T47D (cell line): ENCODE results near the gene RACGAP1.
"Not testable (repeated sequence)": the region's sequence is repeated elsewhere in the genome, so short reads cannot be mapped to it uniquely, and the experiment has no call there.

Experiments
- DNase-seq, 2 experiments: peaks; one replicate each; pipeline versions ENCODE4 v3.0.0 to v3.0.0-alpha.2; 2011 to 2012; ENCODE audit warnings: low read depth in 1 of 2, low spot score in 1 of 2
- JUND ChIP-seq: IDR thresholded peaks from 2 replicates; pipeline ENCODE4 v1.6.1; 2012; ENCODE audit warnings: low read depth
- in situ Hi-C: cut with HindIII; loops from 2 replicates; pipeline ENCODE4 v1.10.0; 2016; ENCODE audit warnings: low sequenced_read_pairs, low pct_unique_long_range_greater_than_20kb

The RACGAP1 gene

DNA sequence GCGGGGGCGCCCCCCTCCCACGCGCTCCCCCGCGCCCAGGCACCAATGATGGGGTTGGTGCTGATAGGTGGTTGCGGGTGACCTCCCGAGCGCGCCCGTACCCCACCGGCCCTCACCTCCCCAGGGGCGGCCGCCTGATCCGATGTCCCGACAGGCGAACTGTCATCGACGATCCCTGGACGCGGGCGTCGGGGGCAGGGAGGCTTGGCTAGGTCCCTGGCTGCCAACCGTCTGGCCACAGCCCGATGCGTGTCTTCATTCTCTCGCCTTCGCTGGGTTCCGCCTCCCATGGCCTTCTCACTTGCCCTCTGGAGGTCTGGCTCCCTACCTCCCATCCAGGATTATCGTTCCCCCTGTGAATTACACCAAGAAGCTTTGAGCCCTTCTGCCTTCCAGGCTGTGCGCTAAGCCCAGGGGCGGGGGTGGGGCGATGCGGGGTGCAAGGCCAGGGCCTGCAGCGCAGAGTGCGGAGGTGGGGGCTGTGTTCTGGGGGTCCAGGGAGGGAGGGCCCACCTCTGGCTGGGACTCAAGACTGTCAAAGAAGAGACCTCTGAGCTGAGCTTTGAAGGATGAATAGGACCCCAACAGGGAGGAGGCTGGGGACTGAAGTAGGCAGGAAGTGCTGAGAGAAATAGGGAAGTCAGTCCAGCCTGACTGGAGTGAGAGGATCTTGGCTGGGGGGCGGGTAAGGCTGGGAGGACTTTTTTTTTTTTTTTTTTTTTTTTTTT, 7.7 kb upstream of the RACGAP1 start:
- DNase-seq = no peak
- no peak for TF ChIP-seq JUND
- in situ Hi-C loops = no loop called here

DNA sequence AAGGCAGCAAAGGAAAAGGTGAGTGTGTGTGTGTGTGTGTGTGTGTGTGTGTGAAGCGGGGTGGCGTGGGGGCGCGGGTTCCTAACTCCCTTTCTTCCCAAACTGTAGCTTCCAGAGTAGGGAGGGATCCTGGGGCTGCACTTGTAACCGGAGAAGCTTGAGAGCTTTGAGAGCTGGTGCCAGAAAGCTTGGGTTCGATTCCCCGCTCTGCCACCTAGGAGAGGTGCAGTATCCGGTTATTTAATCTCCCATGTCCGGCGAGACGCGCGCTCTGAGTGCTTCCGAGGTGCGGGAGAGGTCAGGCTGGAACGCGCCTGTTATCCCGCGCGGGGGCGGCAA, 7.2 kb upstream of the RACGAP1 start:
- no peak for TF ChIP-seq JUND
- no peak for DNase-seq
- in situ Hi-C loops = no loop called here

DNA sequence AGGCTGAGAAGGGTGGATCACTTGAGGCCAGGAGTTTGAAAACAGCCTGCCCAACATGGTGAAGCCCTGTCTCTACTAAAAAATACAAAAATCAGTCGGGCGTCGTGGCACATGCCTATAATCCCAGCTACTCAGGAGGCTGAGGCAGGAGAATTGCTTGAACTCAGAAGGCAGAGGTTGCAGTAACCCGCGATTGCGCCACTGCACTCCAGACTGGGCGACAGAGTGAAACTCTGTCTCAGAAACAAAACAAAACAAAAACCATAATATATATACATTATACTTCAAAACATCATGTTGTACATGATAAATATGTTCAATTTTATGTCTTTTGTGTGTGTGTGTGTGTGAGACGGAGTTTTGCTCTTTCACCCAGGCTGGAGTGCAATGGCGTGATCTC, 5.2 kb upstream of the RACGAP1 start:
- DNase-seq, in situ Hi-C loops: not testable (repeated sequence)

DNA sequence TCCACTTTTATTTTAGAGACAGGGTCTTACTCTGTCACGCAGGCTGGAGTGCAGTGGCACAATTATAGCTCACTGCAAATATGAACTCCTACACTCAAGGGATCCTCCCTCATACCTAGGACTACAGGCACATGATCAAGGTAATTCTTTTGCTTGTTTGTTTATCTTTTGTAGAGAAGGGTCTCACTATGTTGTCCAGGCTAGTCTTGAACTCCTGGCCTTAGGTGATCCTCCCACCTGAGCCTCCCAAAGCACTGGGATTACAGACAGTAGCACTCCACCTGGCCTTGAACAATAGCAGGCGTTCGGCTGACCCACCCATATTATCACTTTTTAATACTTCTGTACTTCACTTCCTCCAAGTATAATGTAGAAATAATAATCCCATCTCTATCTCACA, 1.4 kb upstream of the RACGAP1 start:
- TF ChIP-seq JUND = no peak
- in situ Hi-C loops = no loop called here
- no peak for DNase-seq

DNA sequence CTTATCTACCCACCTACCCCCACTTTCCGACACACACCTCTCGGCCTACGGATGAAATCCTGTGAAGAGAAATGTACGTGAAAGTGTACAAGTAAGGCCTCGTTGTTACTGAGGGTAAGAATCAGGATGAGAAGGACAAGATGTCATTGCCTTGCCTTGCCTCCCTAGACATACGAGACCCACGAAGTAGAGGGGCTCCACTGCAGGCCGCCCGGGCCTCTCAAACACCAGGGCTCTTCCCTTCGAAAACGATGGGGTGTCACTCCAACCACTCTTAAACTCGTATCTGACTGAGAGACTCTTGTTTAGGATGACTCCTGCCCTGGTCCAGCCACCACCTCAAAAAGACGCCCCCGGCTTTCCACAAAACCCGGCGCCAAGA, 498 bp downstream of the RACGAP1 start:
- TF ChIP-seq JUND = no peak
- DNase-seq = peak in 1 of 2 experiments; percentile 33

DNA sequence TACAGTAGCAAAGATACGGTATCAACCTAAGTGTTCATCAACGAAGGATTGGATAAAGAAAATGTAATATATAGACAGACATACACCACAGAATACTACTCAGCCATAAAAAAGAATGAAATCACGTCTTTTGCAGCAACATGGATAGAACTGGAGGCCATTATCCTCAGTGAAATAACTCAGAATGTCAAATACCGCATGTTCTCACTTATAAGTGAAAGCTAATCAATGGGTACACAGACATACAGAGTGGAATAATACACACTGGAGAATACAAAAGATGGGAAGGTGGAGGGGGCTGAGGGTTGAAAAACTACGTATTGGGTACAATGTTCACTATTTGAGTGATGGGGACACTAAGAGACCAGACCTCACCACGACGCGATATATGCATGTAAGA, 1.1 kb downstream of the RACGAP1 start:
- DNase-seq = no peak
- in situ Hi-C loops = no loop called here
- TF ChIP-seq JUND = no peak

More for the DNA sequence above, 498 bp downstream of the RACGAP1 start:
- in situ Hi-C loops = no loop called here

DNA sequence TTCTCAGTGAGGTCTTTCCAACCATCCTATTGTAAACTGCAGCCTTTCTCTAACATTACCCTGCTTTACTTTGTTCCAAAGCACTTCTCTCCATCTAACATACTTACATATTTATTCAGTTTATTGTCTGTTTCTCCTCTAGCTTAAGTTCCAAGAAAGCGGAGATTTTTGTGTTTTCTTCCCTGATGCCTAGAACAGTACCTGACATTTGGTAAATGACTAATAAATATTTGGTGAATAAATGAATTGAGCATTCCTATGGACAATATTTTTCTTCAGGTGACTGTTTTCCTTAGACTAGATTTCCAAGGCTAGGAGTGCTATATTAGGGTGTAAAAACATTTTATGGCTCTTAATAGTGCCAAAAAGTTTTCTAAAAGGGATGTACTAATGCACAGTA, 2.4 kb downstream of the RACGAP1 start:
- in situ Hi-C loops = no loop called here
- no peak for TF ChIP-seq JUND
- no peak for DNase-seq

DNA sequence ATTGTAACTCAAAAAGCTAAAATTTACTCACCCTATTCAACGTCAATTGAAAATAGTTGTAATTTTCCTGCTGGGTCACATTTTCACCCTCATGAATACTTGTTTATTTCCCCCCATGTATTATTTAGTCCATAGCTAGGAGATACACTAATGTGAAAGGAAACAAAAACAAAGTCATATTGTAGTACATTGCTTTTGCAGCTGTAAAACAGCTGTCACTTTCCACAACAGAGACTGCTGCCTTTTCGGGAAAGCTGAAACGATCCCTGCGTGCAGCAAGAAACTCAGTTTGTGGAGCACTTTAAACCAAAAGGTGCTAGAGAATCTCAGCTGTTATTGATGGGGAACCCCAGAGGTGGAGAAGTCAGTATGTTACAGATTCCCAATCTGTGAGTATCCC, 4.3 kb downstream of the RACGAP1 start:
- no peak for TF ChIP-seq JUND
- in situ Hi-C loops = no loop called here
- DNase-seq = no peak

DNA sequence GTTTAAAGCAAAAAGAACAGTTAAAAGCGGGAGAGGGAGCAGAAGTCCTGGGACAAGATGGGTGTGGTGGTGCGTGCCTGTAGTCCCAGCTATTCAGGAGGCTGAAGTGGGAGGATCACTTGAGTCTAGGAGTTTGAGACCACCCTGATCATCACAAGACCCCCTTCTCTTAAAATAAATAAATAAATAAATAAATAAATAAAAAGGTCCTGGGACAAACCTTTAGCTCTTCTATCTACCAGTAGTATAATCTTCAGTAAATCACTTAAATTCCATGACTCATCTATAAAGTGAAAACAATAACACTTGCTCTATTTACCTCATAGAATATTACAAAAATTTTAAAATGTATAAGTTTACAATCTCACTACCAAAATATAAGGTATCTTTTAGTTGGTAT, 5.8 kb downstream of the RACGAP1 start:
- in situ Hi-C loops = no loop called here
- TF ChIP-seq JUND = no peak
- no peak for DNase-seq

DNA sequence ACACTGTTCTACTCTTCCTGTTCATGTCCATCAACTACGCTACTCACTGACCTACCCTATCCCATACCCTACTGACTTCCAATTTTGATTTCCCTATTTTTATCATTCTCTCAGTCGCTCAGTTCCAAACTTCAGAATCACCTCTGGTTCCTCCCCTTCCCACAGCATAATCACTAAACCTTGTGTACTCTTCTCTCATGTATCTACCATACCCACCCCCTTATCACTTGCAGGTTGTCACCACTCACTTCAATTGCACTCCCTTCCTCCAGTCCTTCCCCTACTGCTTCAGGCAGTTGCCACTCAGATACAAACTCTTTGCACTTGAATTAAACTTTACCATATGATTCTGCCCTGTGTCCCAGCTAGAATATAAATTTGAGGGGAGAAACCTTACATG, 6.3 kb downstream of the RACGAP1 start:
- no peak for TF ChIP-seq JUND
- in situ Hi-C loops = no loop called here
- DNase-seq = no peak

DNA sequence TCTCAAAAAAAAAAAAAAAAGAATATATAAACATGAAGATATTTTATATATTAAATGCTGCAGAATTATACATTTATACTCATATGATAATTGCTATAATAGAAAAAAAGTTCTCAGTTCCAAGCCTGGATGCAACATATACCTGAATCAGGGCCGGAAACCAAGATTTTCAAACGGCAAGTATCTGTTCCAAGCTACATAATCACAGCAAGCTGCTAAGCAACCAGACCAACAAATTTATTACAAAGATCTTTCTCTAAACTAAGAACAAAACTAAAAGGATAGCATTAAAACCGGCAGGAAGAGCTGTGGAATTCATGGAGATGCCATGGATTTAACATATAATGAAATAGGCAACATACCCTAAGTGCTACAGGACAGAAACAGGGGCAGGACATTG, 7.1 kb downstream of the RACGAP1 start:
- DNase-seq = no peak
- in situ Hi-C loops = no loop called here
- TF ChIP-seq JUND = no peak

DNA sequence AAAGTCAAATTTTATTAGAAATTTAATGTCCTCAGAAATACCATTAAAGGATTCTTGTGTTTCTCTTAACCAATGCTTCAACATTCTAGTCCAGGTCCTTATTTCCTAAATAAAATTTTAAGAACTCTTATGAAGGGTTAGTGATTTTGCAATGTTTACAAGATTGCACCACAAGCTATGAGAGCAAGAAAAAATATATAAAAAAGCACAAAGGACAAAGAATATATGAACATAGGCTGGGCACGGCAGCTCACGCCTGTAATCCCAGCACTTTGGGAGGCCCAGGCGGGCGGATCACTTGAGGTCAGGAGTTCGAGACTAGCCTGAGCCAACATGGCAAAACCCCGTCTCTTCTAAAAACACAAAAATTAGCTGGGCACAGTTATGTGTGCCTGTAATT, 7.7 kb downstream of the RACGAP1 start:
- no peak for DNase-seq
- no peak for TF ChIP-seq JUND

DNA sequence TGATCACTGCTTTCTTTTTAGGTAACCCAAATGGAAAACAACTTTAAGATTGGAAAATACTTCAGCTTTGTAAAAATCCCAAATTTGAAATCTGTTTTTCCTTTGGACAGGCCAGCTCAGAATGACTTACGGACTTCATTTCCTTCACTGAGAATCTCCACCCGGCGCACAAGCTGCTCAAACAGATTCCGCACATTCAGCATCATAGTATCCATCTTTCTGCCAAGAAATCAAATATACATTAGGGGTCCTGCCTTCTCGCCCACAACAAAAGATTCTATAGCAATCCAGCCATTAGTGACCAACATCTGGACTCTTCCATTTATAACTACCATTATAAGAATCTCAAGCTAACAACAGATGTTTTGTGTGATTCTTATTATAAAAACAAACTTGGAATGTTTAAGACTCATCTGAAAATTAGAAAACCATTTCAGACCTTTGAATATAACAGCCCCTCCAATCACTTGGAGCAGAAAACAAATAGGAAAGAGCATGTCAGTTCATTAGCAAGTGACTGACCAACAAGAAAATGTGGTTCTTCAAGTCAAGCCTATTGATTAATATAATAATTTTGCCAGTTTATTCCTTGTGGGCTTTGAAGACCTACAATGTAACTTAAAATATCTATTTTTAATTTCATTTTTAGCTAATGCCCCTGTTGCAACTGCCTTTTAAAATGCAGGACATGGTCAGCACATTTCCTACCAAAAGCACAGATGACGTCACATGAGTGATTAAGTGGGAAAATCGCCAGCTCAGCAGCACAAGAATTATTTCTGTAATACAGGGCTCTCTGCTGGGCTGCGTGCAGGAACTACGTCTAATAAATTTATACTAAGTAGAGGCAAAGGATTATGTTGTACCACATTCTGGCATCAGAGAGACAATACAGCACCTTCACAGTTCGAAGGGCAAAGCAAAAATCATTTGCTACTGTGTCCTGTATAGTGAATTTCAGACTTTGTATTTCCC, 8.5 kb downstream of the RACGAP1 start:
- in situ Hi-C loops = no loop called here
- DNase-seq = no peak
- no peak for TF ChIP-seq JUND

More for the DNA sequence above, 7.7 kb downstream of the RACGAP1 start:
- in situ Hi-C loops = no loop called here
